SJCRH30 (cell line): ENCODE measurements around the gene RETREG1. TPM values are rescaled to one million over a fixed set of nuclear protein-coding genes. Genes with fewer than 3 reads are reported as not detected.

Source experiments
- DNase-seq, 2 experiments: peaks; one replicate each; pipeline ENCODE4 v3.0.0-alpha.2; 2015 to 2020
- H3K27ac ChIP-seq: fragments of 250-450 bp; sonication (Bioruptor Pico); 2 replicates; pipeline ENCODE4 v1.5.1; 2020; ENCODE audit warnings: mild to moderate bottlenecking, moderate library complexity
- H3K27me3 ChIP-seq: fragments of 250-450 bp; sonication (Bioruptor Pico); 2 replicates; pipeline ENCODE4 v1.5.1; 2020; ENCODE audit warnings: mild to moderate bottlenecking, moderate library complexity
- H3K36me3 ChIP-seq: fragments of 250-450 bp; sonication (Bioruptor Pico); 2 replicates; pipeline ENCODE4 v1.5.1; 2020; ENCODE audit warnings: mild to moderate bottlenecking, moderate library complexity
- H3K4me1 ChIP-seq: fragments of 250-450 bp; sonication (Bioruptor Pico); 2 replicates; pipeline ENCODE4 v1.5.1; 2020; ENCODE audit warnings: mild to moderate bottlenecking, moderate library complexity
- H3K4me3 ChIP-seq: fragments of 250-450 bp; sonication (Bioruptor Pico); 2 replicates; pipeline ENCODE4 v1.5.1; 2020; ENCODE audit warnings: mild to moderate bottlenecking, moderate library complexity
- H3K9me3 ChIP-seq: fragments of 250-450 bp; sonication (Bioruptor Pico); replicated peaks from 2 replicates; pipeline ENCODE4 v1.5.1; 2020; ENCODE audit warnings: mild to moderate bottlenecking, moderate library complexity
- total RNA-seq: library from RNA; depleted of rRNA; stranded (reverse); fragments of >200 nt; shearing (Covaris generic); gene quantifications from 2 replicates; pipeline ENCODE4 v1.2.3, GENCODE V29; 2014

Gene RETREG1
- total RNA-seq, 1 experiment from 2014 or later = 0.16 TPM

DNA sequence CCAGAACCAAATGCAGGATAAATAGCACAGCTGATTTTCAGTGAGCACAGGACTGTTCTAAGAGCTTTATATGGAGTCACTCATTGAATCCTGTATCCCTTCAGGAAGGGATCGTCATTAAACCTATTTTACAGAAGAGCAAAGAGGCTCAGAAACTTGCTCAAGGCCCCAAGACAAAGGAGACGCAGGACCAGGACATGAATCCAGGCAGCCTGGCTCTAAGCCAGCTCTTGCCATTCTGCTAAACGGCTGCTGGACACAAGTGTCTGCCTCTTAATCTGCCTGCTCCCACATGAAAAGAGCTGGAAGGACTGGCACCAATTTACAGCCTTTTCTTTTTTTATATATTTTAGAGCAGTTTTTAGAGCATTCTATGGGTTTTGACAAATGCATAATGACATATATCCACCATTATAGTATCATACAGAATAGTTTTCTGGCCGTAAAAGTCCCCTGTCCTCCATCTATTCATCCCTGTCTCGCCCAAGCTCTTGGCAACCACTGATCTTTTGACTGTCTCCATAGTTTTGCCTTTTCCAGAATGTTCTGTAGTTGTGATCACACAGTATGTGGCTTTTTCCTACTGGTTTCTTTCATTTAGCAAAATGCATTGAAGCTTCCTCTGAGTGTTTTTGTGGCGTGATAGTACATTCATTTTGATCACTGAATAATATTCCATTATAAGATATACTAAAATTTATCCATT is 37.5 kb downstream of the RETREG1 start:
- no peak overlapping the region for H3K4me3 ChIP-seq
- no peaks in the 10 kb centered on the region for H3K9me3 ChIP-seq
- no peak overlapping the region for H3K27ac ChIP-seq
- DNase-seq = peak in 1 of 2 experiments; percentile 14
- no peaks in the 10 kb centered on the region for H3K36me3 ChIP-seq
- no peaks in the 10 kb centered on the region for H3K4me1 ChIP-seq
- no peaks in the 10 kb centered on the region for H3K27me3 ChIP-seq

GRCh38 chr5:16578474-16578883 is 38.3 kb downstream of the RETREG1 start:
- Histone ChIP-seq H3K27me3 (no peaks in the 10 kb centered on the region), H3K27ac (no peak overlapping the region), H3K9me3 (no peaks in the 10 kb centered on the region), H3K36me3 (no peaks in the 10 kb centered on the region), H3K4me3 (no peak overlapping the region), H3K4me1 (no peaks in the 10 kb centered on the region)
- no peak for DNase-seq

GRCh38 chr5:16577677-16578076 is 39.1 kb downstream of the RETREG1 start:
- DNase-seq = no peak
- Histone ChIP-seq H3K27ac (no peak overlapping the region), H3K36me3 (no peaks in the 10 kb centered on the region), H3K27me3 (no peaks in the 10 kb centered on the region), H3K9me3 (no peaks in the 10 kb centered on the region), H3K4me3 (no peak overlapping the region), H3K4me1 (no peaks in the 10 kb centered on the region)

DNA sequence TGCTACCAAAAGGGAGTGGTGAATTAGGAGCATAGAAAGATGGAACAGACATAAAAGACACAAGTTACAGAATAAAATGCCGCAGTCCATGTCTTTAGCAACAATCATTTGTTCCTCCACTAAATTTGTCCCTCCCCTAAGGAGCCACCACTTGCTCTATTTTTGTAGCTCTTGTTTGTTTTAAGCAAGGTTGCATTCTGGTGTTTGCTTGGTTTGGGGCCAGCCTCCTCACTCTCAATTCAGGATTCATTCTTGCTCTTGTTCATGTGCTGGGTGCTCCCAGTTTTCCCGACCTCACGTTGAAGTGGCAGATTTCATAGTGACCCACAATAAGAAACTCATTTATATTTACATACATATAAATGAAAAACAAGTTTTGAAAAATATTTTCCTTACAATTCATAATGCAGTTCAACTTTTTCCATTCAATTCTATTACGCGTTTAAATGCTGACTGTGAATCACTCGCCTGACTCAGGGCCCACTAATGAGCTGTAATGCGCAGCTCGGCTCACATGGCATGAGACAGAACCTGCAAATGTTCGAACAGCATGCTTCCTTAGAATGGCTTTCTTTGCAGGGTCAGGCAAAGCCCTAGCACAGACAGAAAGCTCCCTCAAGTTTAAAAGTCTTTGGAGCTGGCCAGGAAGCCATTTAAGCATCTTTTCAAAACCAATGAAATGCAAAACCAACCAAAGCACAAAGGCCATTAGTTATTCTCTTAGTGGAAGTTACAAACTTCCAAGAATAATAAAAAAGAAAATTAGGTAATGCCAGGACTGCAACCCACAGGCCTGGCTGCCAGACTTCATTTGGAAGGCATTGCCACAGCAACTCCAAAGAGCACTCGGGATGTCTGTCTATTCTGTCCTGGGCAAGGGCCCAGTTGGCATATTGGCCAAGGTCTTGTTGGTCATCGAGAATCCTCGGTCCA is 41.7 kb downstream of the RETREG1 start:
- no peak for DNase-seq
- Histone ChIP-seq H3K9me3 (no peaks in the 10 kb centered on the region), H3K27me3 (no peaks in the 10 kb centered on the region), H3K4me1 (no peaks in the 10 kb centered on the region), H3K27ac (no peak overlapping the region), H3K4me3 (no peak overlapping the region), H3K36me3 (no peaks in the 10 kb centered on the region)

DNA sequence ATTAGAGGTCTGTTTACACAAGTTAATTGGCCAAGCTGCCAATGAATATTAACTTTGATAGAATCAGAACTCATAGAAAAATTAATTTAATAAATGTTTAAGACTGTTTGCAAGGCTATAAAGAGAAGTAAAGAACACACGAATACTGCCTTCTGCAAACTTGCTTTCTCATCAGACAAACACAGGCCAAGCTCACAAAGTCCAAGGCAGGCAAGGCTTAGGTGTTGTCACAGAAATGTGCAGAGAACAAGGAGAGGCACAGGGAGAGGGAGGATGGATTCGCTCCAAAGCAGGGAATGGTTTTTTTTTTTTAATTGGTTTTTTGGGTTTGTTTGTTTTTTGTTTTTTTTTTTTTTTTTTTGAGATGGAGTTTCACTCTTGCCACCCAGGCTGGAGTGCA is 43.4 kb downstream of the RETREG1 start:
- no peak overlapping the region for H3K27ac ChIP-seq
- H3K4me1 ChIP-seq = no peaks in the 10 kb centered on the region
- no peak for DNase-seq
- no peaks in the 10 kb centered on the region for H3K36me3 ChIP-seq
- H3K9me3 ChIP-seq = no peaks in the 10 kb centered on the region
- H3K27me3 ChIP-seq = no peaks in the 10 kb centered on the region
- no peak overlapping the region for H3K4me3 ChIP-seq

GRCh38 chr5:16572289-16573015 is 44.3 kb downstream of the RETREG1 start:
- H3K27me3 ChIP-seq = no peaks in the 10 kb centered on the region
- no peak for DNase-seq
- no peaks in the 10 kb centered on the region for H3K36me3 ChIP-seq
- no peaks in the 10 kb centered on the region for H3K9me3 ChIP-seq
- H3K4me1 ChIP-seq = no peaks in the 10 kb centered on the region
- H3K4me3 ChIP-seq = no peak overlapping the region
- no peak overlapping the region for H3K27ac ChIP-seq

DNA sequence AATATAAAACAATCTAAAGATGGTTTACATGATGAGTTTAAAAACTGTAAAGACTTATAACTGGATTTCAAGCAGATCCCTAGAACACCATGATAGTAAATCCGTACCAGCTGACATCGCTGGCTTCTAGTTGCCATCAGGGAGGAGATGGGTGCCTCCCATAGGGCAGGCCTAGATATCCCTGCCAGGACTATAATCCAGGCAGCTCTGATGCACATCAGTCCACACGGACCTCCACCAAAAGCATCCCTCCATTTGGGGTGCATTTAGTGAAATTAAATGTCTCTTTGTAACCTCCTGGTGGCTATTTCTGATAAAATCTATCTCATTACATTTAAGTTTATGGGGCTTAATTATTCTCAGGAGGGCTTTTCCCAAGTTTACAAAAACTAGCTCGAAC is 45.8 kb downstream of the RETREG1 start:
- no peak for DNase-seq
- Histone ChIP-seq H3K27me3 (no peaks in the 10 kb centered on the region), H3K27ac (no peak overlapping the region), H3K4me1 (no peaks in the 10 kb centered on the region), H3K4me3 (no peak overlapping the region), H3K36me3 (no peaks in the 10 kb centered on the region), H3K9me3 (no peaks in the 10 kb centered on the region)

- Histone ChIP-seq H3K4me3 (no peak overlapping the region), H3K27me3 (no peaks in the 10 kb centered on the region), H3K27ac (no peak overlapping the region), H3K4me1 (no peaks in the 10 kb centered on the region), H3K9me3 (no peaks in the 10 kb centered on the region), H3K36me3 (no peaks in the 10 kb centered on the region)
- no peak for DNase-seq
Measured at GRCh38 chr5:16570121-16570815, 46.5 kb downstream of the RETREG1 start.

- no peaks in the 10 kb centered on the region for H3K36me3 ChIP-seq
- no peak overlapping the region for H3K27ac ChIP-seq
- no peak overlapping the region for H3K4me3 ChIP-seq
- no peaks in the 10 kb centered on the region for H3K4me1 ChIP-seq
- peak; percentile 12 to 35 for DNase-seq
- no peaks in the 10 kb centered on the region for H3K9me3 ChIP-seq
- H3K27me3 ChIP-seq = no peaks in the 10 kb centered on the region
Measured at GRCh38 chr5:16568875-16569580, 47.8 kb downstream of the RETREG1 start.

DNA sequence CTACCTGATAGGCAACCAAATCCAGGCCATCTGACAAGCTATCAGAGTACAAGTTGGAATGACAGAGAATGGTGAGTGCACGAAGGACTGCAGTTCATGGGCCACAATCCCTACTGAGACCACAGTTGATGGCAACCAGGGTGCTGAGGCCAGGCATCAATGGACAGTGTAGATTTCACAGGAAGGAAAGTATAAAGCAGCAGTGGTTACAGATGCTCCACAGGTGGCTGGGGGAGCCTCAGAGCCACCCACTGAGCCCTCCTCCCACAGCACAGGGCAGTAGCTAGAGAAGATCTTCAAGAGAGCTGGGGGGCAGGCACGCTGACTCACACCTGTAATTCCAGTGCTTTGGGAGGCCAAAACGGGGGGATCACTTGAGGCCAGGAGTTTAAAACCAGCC is 49.4 kb downstream of the RETREG1 start:
- Histone ChIP-seq H3K27me3 (no peaks in the 10 kb centered on the region), H3K4me1 (no peaks in the 10 kb centered on the region), H3K4me3 (no peak overlapping the region), H3K36me3 (no peaks in the 10 kb centered on the region), H3K9me3 (no peaks in the 10 kb centered on the region), H3K27ac (no peak overlapping the region)
- no peak for DNase-seq

DNA sequence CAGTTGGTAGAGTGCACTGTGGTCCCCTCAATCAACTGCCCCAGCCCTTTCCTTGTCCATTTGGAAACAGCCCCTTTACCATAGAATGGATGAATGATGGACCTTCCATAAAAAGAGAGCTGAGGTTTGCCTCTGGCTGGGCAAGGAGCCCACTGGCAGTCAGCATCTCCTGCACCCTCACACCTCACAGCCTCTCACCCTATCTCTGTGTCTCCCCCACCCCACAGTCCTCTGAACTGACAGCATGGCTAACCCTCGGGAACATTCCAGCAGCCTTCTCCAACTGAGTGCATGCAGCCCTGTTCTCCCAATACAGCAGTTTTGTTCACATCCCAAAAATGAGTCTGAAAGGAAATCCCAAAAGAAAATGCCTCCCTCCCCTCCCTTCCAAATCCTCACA is 51.7 kb downstream of the RETREG1 start:
- H3K27ac ChIP-seq = no peak overlapping the region
- DNase-seq = no peak
- no peaks in the 10 kb centered on the region for H3K27me3 ChIP-seq
- H3K36me3 ChIP-seq = no peaks in the 10 kb centered on the region
- no peaks in the 10 kb centered on the region for H3K9me3 ChIP-seq
- H3K4me1 ChIP-seq = no peaks in the 10 kb centered on the region
- no peak overlapping the region for H3K4me3 ChIP-seq

- Histone ChIP-seq H3K4me3 (no peak overlapping the region), H3K9me3 (no peaks in the 10 kb centered on the region), H3K4me1 (no peaks in the 10 kb centered on the region), H3K27me3 (no peaks in the 10 kb centered on the region), H3K27ac (no peak overlapping the region), H3K36me3 (no peaks in the 10 kb centered on the region)
- DNase-seq = no peak
Measured at GRCh38 chr5:16564248-16564867, 52.4 kb downstream of the RETREG1 start.

GRCh38 chr5:16563686-16564085 is 53.1 kb downstream of the RETREG1 start:
- Histone ChIP-seq H3K9me3 (no peaks in the 10 kb centered on the region), H3K4me3 (no peak overlapping the region), H3K27ac (no peak overlapping the region), H3K27me3 (no peaks in the 10 kb centered on the region), H3K4me1 (no peaks in the 10 kb centered on the region), H3K36me3 (no peaks in the 10 kb centered on the region)
- DNase-seq = no peak

DNA sequence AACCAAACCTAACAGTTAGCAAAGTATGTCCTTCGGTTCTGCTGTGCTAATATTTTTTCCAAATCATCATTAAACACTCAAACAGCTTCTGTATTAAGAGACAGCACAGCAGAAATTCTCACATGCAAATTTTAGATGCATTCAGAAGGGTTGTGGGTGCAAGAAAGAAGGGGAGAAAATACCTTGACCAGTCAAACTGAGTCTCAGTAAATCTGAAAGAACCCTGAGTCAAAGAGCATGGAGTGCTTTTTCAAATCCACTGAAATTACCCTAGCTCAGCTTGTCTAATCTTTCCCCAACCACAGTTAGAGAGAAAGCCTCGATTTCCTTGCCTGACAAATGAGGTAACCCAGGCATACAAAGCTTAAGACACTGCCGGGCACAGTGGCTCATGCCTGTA is 55.1 kb downstream of the RETREG1 start:
- no peak for DNase-seq
- H3K27ac ChIP-seq = no peak overlapping the region
- H3K27me3 ChIP-seq = no peaks in the 10 kb centered on the region
- no peaks in the 10 kb centered on the region for H3K36me3 ChIP-seq
- no peak overlapping the region for H3K4me3 ChIP-seq
- no peaks in the 10 kb centered on the region for H3K9me3 ChIP-seq
- no peaks in the 10 kb centered on the region for H3K4me1 ChIP-seq
